Endothelial cell (in vitro differentiated cells): Measurements from ENCODE around the gene PAWR. TPM values are rescaled to one million over a fixed set of nuclear protein-coding genes. Genes with fewer than 3 reads are reported as not detected.

Source experiments
- DNase-seq: peaks from one replicate; pipeline ENCODE4 v3.0.0; 2021; ENCODE audit warnings: low spot score
- H3K27ac Mint-ChIP-seq: one replicate; pipeline ENCODE4 v1.8.0; 2021; ENCODE audit warnings: mixed read lengths, inconsistent platforms; ENCODE audit not compliant: unreplicated experiment
- H3K27me3 Mint-ChIP-seq: one replicate; pipeline ENCODE4 v1.8.0; 2021; ENCODE audit warnings: mild to moderate bottlenecking, moderate library complexity, mixed read lengths, inconsistent platforms; ENCODE audit not compliant: unreplicated experiment
- H3K36me3 Mint-ChIP-seq: one replicate; pipeline ENCODE4 v1.8.0; 2021; ENCODE audit warnings: mild to moderate bottlenecking, low read depth, mixed read lengths, inconsistent platforms; ENCODE audit not compliant: unreplicated experiment
- H3K4me1 Mint-ChIP-seq: one replicate; pipeline ENCODE4 v1.8.0; 2021; ENCODE audit warnings: mild to moderate bottlenecking, mixed read lengths, inconsistent platforms; ENCODE audit not compliant: unreplicated experiment
- H3K4me3 Mint-ChIP-seq: one replicate; pipeline ENCODE4 v1.8.0; 2021; ENCODE audit warnings: mild to moderate bottlenecking, mixed read lengths, inconsistent platforms; ENCODE audit not compliant: unreplicated experiment
- H3K9me3 Mint-ChIP-seq: one replicate; pipeline ENCODE4 v1.8.0; 2021; ENCODE audit warnings: mixed read lengths, inconsistent platforms; ENCODE audit not compliant: unreplicated experiment
- CTCF ChIP-seq: fragments of 200-600 bp; sonication (generic); IDR thresholded peaks from one replicate; pipeline ENCODE4 v1.5.0; 2021; ENCODE audit warnings: antibody characterized with exemption; ENCODE audit not compliant: unreplicated experiment
- total RNA-seq: library from RNA; stranded (reverse); fragmentation: NEBNext Ultra II Directional; extraction: Animal tissue kit (Norgen Biotek cat#: 25700); gene quantifications from one replicate; pipeline ENCODE4 v1.2.1, GENCODE V29; 2021; ENCODE audit not compliant: unreplicated experiment

The PAWR gene
- total RNA-seq, 1 donor from 2014 or later = 92.3 TPM

- Mint-ChIP-seq H3K27me3 (peaks cover 4% of the 10 kb centered on the region), H3K27ac (no peak overlapping the region), H3K9me3 (no peaks in the 10 kb centered on the region), H3K36me3 (no peaks in the 10 kb centered on the region), H3K4me1 (no peaks in the 10 kb centered on the region), H3K4me3 (no peak overlapping the region)
- DNase-seq = no peak
- TF ChIP-seq CTCF = no peak
Observed at GRCh38 chr12:79706156-79706555, 15.4 kb upstream of the PAWR start.

- Mint-ChIP-seq H3K9me3 (no peaks in the 10 kb centered on the region), H3K36me3 (no peaks in the 10 kb centered on the region), H3K4me1 (no peaks in the 10 kb centered on the region), H3K4me3 (no peak overlapping the region), H3K27me3 (no peaks in the 10 kb centered on the region), H3K27ac (no peak overlapping the region)
- no peak for DNase-seq
- TF ChIP-seq CTCF = no peak
Observed at GRCh38 chr12:79698966-79699365, 8.2 kb upstream of the PAWR start.

- DNase-seq = no peak
- H3K4me3 Mint-ChIP-seq = no peak overlapping the region
- no peak overlapping the region for H3K27ac Mint-ChIP-seq
- H3K36me3 Mint-ChIP-seq = peaks cover under 1% of the 10 kb centered on the region
- peaks cover 3% of the 10 kb centered on the region for H3K27me3 Mint-ChIP-seq
- no peak for TF ChIP-seq CTCF
- no peaks in the 10 kb centered on the region for H3K9me3 Mint-ChIP-seq
- peaks cover 7% of the 10 kb centered on the region for H3K4me1 Mint-ChIP-seq
Observed at GRCh38 chr12:79696416-79696815, 5.7 kb upstream of the PAWR start.

GRCh38 chr12:79692860-79693577 is 2.3 kb upstream of the PAWR start:
- no peak for DNase-seq
- no peak for TF ChIP-seq CTCF
- Mint-ChIP-seq H3K36me3 (peaks cover 8% of the 10 kb centered on the region), H3K27ac (no peak overlapping the region), H3K27me3 (peaks cover 9% of the 10 kb centered on the region), H3K4me3 (peak overlapping the region; percentile 98), H3K4me1 (peaks cover 11% of the 10 kb centered on the region), H3K9me3 (no peaks in the 10 kb centered on the region)

GRCh38 chr12:79691511-79692248 is 916 bp upstream of the PAWR start:
- peaks cover 9% of the 10 kb centered on the region for H3K27me3 Mint-ChIP-seq
- peak overlapping the region; percentile 95 for H3K27ac Mint-ChIP-seq
- H3K36me3 Mint-ChIP-seq = peaks cover 8% of the 10 kb centered on the region
- H3K4me3 Mint-ChIP-seq = peak overlapping the region; percentile 98
- no peak for TF ChIP-seq CTCF
- DNase-seq = no peak
- H3K9me3 Mint-ChIP-seq = no peaks in the 10 kb centered on the region
- peaks cover 17% of the 10 kb centered on the region for H3K4me1 Mint-ChIP-seq
